ENCODE data around the gene LDAH.

LDAH gene

DNA sequence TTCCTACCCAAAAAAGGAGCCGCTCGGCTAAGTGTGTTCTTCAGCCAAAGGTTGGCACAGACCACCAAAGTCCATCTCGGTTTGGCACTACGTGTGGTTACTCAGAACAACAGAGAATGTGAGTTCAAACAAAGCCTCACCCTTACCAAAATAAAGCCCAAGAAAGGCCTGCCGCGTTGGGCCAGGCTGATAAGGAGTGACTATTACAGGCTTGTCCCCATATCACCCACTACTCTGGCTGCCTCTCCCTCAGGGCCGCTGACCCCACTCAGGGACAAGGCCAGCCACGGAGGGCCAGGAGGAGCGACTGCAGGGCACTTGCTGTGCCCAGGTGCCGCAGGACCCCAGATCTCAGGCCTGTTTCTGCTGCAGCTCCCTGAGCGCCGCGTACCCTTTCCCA, 185.8 kb downstream of the LDAH start:
- no peak for DNase-seq (ENCODE audit: low spot score)

DNA sequence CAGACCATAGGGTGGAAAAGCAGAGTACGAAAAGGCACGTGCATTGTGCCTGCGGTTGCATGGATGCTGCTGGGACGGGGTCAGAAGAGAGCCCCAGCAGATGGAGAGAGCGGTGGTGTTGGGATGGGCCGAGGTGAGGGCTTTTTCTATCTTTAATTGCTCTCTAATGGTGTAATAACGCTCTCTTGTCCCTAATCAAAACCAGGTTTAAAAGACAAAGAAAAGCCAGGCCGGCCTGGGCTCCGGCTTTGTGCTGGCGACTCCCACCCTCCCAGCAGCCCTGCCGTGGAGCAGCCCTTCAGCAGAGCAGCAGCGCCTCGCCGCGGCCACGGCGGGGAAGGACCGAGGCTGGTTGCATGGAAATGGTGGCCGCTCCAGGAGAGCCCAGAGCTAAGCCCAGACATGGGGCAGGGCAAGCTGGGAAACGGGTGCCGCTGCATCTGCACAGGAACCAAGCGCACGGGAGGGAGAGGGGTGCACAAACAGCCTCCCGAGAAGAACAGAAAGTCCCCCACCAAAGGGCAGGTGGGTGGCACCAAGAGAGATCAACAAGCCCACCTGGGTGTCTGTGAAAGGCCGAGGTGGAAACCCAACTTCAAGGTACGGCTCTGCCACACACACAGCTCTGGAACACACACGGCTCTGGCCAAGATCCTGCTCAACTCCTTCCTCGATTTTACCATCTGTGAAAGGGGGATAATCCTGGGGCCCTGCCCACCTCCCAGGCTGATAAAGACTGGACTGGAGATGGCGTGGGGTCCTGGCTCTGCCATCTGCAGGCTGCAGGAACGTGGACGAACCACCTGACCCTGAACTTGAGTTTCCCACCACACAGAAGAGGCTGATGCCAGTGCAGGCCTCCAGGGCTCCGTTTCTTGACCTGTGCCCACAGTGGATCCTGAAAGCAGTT, 187.0 kb downstream of the LDAH start:
- peak; percentile 83 for DNase-seq (ENCODE audit: low spot score)

DNA sequence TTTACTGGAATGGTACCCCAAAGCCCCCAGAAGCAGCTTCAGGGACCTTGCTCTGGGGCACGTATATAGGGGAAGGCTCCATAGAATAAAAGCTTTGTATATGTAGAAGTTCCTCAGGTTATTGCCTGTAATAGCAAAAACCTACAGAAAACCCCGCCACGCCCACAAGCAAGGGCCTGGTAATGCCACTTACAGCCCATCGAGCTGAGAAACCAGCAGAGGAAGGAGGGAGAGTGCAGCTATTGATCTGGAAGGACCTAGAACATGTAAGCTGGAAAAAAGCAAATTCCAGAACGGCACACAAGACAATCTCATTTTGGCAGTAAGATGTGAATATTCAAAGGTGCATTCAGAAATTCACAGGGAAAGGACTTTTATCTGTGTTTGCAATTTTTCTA, 187.8 kb downstream of the LDAH start:
- no peak for DNase-seq (ENCODE audit: low spot score)

DNA sequence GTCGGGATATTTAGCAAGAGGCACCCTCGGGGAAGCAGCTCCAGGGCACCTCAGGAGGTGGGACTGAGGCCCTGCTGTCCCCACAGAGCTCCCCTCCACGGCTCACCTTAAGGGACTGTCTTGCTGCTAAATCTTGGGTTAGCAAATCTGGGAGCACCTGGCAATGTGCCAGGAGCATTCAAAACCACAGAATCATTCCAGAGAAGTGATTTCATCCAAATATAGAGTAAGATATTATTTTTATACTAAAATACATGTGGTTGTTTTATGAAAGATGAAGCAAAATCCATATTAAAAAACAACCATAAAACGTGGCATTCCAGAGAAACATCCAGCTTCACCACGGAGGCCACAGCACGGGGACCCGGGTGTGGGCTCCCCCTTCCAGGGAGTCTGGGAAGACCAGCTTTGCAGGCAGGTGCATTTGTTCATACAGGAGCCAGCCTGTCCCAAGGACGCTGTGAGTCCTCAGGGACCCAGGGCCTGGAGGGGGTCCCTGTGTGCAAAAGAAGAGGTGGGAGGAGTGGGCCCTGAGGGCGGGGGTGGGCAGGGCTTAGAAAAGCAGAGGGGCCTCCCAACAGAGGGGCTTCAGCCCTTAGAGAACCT, 188.3 kb downstream of the LDAH start:
- peak; percentile 79 for DNase-seq (ENCODE audit: low spot score)
